Fibroblast of skin of right biceps (primary cell): Measurements from ENCODE around the gene MYCT1.
A peak's percentile ranks its signal among the peaks of the same experiment; 100 is the strongest.
"Not testable (repeated sequence)": the region's sequence is repeated elsewhere in the genome, so short reads cannot be mapped to it uniquely, and the experiment has no call there.

Source experiments
- DNase-seq: peaks from one replicate; pipeline ENCODE4 v3.0.0-alpha.2; 2013

MYCT1 gene, protein sequence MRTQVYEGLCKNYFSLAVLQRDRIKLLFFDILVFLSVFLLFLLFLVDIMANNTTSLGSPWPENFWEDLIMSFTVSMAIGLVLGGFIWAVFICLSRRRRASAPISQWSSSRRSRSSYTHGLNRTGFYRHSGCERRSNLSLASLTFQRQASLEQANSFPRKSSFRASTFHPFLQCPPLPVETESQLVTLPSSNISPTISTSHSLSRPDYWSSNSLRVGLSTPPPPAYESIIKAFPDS

GRCh38 chr6:152697634-152698033 is at the start of gene MYCT1:
TSS of gene MYCT1 (plus strand) at chr6:152697897. CDS start at chr6:152697903, 6 bp downstream.
- peak; percentile 14 for DNase-seq

DNA sequence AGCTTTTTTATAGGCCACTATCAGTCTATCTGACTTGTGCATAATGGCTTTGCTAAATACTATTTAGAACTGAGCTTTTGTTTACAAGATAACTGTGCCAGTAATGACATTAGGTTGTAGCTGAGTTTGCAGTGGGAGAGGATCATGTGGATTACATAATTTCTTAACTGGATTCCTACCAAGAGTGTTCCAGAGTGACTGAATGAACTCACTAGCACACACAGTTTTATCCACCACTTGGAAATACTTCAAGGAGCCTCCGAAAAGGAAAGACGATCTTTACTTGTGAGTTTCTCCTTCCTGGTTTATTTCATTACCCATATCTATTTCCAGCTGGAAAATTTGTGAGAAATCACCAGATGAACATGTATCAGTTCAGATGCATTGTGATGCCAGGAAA is 49.6 kb upstream of the MYCT1 start:
- DNase-seq: no peak

- DNase-seq: peak; percentile 38
These were observed 45.7 kb upstream of the MYCT1 start for GRCh38 chr6:152651986-152652385.

GRCh38 chr6:152661776-152662175 is 35.9 kb upstream of the MYCT1 start:
- DNase-seq: no peak

DNA sequence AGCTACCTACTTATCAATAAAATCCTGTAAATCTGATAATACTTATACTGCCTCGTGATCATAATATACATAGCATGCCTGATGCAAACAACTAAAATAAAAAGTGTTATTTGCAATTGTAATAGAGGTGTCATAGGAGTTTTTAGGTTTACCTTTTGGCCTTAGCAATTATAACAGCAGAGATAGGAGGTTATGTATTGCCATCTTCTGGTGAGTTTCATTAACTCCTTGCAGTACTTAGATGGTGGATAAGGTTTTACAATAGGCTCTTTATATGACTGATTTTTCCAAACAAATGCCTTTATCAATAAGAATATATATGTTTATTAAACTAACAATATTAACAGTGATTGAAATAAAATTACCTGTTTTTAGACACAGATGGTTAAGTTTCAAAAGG is 27.8 kb upstream of the MYCT1 start:
- peak; percentile 37 for DNase-seq

DNA sequence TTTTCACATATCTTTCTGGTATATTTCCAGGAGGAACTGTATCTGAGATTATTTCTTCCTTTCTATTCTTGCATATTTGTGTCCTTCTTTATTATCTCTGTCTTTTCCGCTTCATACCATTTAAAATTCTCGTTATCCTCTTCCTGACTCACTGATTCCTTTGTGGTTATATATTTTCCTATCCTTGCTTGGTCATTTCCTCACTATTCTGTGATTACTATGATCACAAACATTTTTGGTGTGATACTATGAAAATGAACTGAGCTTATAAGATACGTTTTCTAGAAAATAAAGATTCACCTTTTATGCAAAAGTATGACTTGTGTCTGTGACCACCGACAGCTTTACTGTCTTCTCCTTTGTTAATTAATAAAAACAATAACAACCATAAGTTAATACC is 26.5 kb upstream of the MYCT1 start:
- peak; percentile 61 for DNase-seq

GRCh38 chr6:152673236-152673635 is 24.5 kb upstream of the MYCT1 start:
- peak; percentile 42 for DNase-seq

GRCh38 chr6:152680151-152680550 is 17.5 kb upstream of the MYCT1 start:
- no peak for DNase-seq

DNA sequence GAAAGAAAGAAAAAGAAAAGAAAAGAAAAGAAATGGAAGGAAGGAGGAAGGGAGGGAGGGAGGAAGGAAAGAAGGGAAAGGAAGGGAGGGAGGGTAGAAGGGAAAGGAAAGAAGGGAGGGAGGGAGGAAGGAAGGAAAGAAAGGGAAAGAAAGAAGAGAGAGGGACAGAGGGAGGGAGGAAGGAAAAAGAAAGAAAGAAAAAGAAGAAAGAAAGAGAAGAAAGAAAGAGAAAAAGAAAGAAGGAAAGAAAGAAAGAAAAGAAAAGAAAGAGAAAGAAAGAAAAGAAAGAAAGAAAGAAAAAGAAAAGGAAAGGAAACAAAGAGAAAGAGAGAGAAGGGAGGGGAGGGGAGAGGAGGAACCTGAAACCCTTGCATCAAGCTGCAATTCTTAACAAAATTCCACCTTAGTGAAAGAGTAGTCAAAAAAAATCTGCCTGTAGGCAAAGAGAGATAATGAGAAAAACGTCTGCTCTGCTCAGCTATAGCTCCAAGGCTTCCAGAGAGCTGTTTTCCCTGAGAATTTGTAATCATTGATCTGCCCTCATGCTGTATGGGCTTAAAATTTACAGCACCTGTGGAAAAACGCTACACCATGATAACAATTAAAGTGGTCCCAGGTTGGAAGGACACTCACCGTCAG is 16.7 kb upstream of the MYCT1 start:
- no peak for DNase-seq

DNA sequence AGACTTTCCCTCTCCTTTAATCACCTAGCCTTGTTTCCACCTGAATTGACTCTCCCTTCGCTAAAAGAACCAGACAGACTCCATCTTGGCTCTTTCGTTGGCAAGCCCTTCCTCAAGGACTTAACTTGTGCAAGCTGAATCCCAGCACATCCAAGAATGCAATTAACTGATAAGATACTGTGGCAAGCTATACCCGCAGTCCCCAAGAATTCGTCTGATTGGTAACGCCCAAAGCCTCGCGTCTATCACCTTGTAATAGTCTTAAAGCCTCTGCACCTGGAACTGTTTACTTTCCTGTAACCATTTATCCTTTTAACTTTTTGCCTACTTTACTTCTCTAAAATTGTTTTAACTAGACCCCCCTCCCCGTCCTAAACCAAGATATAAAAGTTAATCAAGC is 15.6 kb upstream of the MYCT1 start:
- DNase-seq: no peak

DNA sequence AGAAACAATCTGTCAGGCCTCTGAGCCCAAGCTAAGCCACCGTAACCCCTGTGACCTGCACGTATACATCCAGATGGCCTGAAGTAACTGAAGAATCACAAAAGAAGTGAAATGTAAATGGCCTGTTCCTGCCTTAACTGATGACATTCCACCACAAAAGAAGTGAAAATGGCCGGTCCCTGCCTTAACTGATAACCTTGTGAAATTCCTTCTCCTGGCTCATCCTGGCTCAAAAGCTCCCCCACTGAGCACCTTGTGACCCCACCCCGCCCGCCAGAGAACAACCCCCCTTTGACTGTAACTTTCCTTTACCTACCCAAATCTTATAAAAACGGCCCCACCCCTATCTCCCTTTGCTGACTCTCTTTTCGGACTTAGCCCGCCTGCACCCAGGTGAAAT is 14.8 kb upstream of the MYCT1 start:
- DNase-seq: not testable (repeated sequence)

- no peak for DNase-seq
These were observed 11.9 kb upstream of the MYCT1 start for GRCh38 chr6:152685819-152686218.

GRCh38 chr6:152695372-152696045 is 2.2 kb upstream of the MYCT1 start:
- DNase-seq: no peak

- DNase-seq: peak; percentile 95
These were observed 1.2 kb upstream of the MYCT1 start for GRCh38 chr6:152696522-152696921.

DNA sequence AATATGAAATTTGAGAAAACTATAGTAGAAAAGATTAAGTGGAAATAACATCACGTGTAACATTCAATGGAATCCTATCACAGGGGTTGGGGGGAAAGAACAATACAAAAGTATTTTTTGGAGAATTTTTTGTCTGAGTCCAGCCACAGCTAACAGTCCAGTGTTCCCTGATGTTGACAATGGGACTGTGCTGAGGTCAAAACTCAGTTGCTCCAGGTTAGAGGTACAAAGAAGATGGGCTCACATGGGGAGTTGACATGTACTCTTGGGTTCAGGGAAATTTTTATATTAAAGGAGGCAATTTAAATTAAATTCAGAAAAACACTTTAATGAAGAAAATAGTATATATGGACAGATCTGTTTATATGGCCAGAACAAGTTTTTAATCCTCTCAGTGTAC is 995 bp downstream of the MYCT1 start:
- DNase-seq: no peak

GRCh38 chr6:152700427-152700826 is 2.7 kb downstream of the MYCT1 start:
- no peak for DNase-seq

DNA sequence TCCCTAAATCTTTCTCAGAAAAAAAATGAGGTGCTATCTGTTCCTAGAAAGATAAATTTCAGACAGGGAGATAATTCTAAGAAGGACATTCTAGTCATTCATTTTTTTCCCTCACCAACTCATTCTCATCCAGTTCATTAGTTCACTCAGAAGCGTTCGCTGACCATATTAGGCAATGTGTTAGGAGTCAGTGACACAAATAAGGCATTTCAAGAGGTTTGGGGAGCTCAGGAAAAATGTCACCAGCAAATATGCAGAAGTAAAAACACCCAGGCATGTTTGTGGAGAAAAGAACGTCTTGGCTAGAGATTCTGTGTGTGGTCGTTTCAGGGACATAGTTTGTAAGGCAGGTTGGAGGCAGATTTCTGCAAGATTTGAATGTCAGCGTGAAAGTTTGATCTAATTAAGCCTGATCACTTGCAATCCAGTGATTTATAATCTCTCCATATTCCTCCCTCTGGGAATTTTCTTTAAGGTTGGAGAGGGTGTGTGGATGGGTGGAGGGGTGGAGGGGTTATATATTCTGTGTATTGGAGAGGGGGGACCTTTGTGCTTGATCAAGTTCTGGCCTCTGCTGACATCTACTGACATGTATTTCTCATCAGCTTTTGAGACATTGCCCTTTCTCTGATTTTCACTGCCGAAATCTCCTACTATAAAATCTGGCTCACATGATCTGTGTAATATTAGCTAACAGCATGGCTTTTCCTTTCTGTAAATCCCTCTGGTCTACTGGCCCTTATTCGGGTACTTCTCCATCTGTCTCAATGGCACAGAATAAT is 3.6 kb downstream of the MYCT1 start:
- DNase-seq: peak; percentile 73

DNA sequence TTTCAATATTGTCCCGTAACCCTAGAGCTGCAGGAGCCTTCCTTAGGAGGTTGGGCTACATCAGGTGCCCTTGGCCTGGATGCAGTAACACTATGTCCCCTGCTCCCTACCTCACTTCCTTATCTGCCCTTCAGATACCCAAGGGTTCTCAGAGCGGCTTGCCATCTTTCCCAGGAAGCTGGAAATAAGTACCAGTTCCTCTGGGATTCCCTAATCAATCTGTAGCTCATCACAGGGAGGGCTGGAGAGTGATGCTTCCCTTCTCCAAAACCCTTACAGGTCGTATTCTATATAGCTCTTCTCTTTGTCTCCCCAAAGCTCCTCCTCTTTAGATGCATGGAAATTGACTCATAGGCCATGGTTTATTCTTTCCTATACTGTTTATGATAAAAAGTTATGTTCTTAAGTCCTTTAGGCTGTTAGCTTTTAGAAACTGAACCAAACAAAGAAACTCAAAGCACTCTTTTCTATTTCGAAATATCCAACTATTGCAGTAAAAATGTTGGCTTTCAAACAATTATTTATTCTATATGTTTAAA is 4.2 kb downstream of the MYCT1 start:
- peak; percentile 31 for DNase-seq

DNA sequence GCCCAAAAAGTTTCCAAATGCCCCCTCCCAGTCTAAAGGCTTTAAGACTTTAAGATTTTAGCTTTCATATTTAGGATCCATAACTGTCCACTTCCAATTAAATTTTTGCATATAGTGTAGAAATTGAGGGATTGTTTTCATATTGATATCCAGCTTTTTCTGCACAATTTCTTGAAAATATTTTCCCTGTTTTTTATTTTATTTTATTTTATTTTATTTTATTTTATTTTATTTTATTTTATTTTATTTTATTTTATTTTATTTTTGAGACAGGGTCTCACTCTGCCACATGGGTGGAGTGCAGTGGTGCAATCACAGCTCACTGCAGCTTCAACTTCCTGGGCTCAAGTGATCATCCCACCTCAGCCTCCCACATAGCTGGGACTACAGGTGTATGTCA is 6.1 kb downstream of the MYCT1 start:
- not testable (repeated sequence) for DNase-seq

DNA sequence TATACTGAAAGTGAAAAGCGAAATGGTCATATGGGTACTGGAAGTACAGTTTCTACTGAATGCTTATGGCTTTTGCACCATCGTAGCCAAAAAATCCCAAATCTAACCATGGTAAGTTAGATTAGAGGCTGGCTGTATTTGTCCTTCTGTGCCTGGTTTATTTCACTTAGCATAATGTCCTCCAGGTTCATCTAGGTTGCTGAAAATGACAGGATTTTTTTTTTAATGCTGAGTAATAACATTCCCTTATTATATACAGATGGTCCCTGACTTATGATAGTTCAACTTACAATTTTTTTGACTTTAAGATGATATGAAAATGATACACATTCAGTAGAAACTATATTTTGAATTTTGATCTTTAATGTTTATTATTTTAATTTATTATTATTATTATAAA is 7.6 kb downstream of the MYCT1 start:
- DNase-seq: no peak

GRCh38 chr6:152716322-152716721 is 18.6 kb downstream of the MYCT1 start:
- DNase-seq: no peak

- no peak for DNase-seq
These were observed 23.3 kb downstream of the MYCT1 start for GRCh38 chr6:152720974-152721373.

- DNase-seq: peak; percentile 31
These were observed 24.3 kb downstream of the MYCT1 start for GRCh38 chr6:152721956-152722355.
